Thyroid gland (tissue), 4 donors: Measurements from ENCODE around the gene MAPRE3. TPM values are rescaled to one million over a fixed set of nuclear protein-coding genes. Genes with fewer than 3 reads are reported as not detected.

Experiments
- DNase-seq, 2 donors: peaks; one replicate each; pipeline ENCODE4 v3.0.0-alpha.2; 2019
- H3K27ac ChIP-seq, 3 donors: fragments of 200-600 bp; sonication (generic); 1 replicate in 2 of 3; 2 replicates in 1 of 3; pipeline ENCODE4 v1.5.1; 2016 to 2019; ENCODE audit warnings: mild to moderate bottlenecking in 1 of 3, moderate library complexity in 1 of 3
- H3K27me3 ChIP-seq: fragments of 200-600 bp; sonication (generic); one replicate; pipeline ENCODE4 v1.5.1; 2019
- H3K36me3 ChIP-seq, 2 donors: fragments of 200-600 bp; sonication (generic); one replicate each; pipeline ENCODE4 v1.5.1; 2016 to 2019
- H3K4me1 ChIP-seq, 2 donors: fragments of 200-600 bp; sonication (generic); one replicate each; pipeline ENCODE4 v1.5.1; 2017 to 2019
- H3K4me3 ChIP-seq, 3 donors: fragments of 200-600 bp; sonication (generic); replicated peaks in 1 of 3; 1 replicate in 2 of 3; 2 replicates in 1 of 3; pipeline ENCODE4 v1.5.1; 2016; ENCODE audit warnings: mild to moderate bottlenecking in 1 of 3
- H3K9me3 ChIP-seq: fragments of 200-600 bp; sonication (generic); one replicate; pipeline ENCODE4 v1.5.1; 2017
- POLR2A ChIP-seq, 2 donors: fragments of 450-650 bp; IDR thresholded peaks; one replicate each; pipeline ENCODE4 v1.6.1; 2017; ENCODE audit warnings: antibody characterized with exemption in 2 of 2, mild to moderate bottlenecking in 2 of 2, moderate library complexity in 1 of 2
- WGBS, 2 donors: methylation state at CpG; one replicate each; pipeline ENCODE4 v1.1.5; 2017; 5-methylcytosine and 5-hydroxymethylcytosine counted together
- intact Hi-C: fragments of 100-400 bp; cut with DNase I; formaldehyde crosslinking; loops from one replicate; pipeline ENCODE4 v1.15.1; 2023
- total RNA-seq, 4 donors: library from RNA; depleted of rRNA; stranded (reverse); fragments of >200 nt; gene quantifications; one replicate each; pipeline ENCODE4 v1.2.3, GENCODE V29; 2016
- TF ChIP-seq, protein P1 (sequence below), 6 experiments: fragments of 200-600 bp in 3 of 6; fragments of 450-650 bp in 3 of 6; sonication (generic) in 3 of 6; IDR thresholded peaks; one replicate each; pipeline ENCODE4 v1.5.1; 2016 to 2019; ENCODE audit warnings: antibody characterized with exemption in 6 of 6, mild to moderate bottlenecking in 2 of 6, inconsistent platforms in 1 of 6, moderate library complexity in 1 of 6

Gene MAPRE3
- total RNA-seq, 4 donors from 2014 or later: 12.9 to 21.2 (median 17.0) TPM

GRCh38 chr2:26934335-26934724, 36.1 kb upstream of the MAPRE3 start:
- Histone ChIP-seq H3K4me3 (no peak overlapping the region), H3K27ac (no peak overlapping the region), H3K36me3 (no peaks in the 10 kb centered on the region), H3K27me3 (no peaks in the 10 kb centered on the region), H3K4me1 (no peaks in the 10 kb centered on the region), H3K9me3 (no peaks in the 10 kb centered on the region)
- TF ChIP-seq, protein P1, sequence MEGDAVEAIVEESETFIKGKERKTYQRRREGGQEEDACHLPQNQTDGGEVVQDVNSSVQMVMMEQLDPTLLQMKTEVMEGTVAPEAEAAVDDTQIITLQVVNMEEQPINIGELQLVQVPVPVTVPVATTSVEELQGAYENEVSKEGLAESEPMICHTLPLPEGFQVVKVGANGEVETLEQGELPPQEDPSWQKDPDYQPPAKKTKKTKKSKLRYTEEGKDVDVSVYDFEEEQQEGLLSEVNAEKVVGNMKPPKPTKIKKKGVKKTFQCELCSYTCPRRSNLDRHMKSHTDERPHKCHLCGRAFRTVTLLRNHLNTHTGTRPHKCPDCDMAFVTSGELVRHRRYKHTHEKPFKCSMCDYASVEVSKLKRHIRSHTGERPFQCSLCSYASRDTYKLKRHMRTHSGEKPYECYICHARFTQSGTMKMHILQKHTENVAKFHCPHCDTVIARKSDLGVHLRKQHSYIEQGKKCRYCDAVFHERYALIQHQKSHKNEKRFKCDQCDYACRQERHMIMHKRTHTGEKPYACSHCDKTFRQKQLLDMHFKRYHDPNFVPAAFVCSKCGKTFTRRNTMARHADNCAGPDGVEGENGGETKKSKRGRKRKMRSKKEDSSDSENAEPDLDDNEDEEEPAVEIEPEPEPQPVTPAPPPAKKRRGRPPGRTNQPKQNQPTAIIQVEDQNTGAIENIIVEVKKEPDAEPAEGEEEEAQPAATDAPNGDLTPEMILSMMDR (IDR thresholded peaks at IDR 0.05): no peak
- no peak for TF ChIP-seq POLR2A (IDR thresholded peaks at IDR 0.05)
- DNase-seq: no peak
- WGBS, 2 donors: 92 to 98% methylated on average over 10 of the region's 10 CpGs
- intact Hi-C loops: no loop called here

DNA sequence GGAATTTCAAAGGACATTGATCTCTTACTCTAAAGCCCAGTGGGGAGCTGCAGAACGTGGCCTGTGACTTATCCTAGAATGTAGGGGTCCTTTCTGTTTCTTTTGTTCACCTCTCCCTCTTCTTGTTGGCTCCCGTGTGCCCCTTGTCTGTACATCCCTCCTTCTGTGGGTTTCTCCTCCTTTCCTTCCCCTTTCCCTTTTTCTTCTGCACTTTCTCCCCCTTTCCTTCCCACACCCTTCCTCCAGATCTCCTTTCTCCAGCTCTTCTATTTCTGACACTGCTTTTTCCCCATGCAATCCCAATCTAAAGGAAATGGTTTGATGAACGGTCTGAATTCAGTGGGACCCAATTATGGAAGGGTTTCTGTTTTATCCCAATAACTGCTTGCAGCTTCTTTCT, 35.5 kb upstream of the MAPRE3 start:
- Histone ChIP-seq H3K4me3 (no peak overlapping the region), H3K4me1 (no peaks in the 10 kb centered on the region), H3K27ac (no peak overlapping the region), H3K27me3 (no peaks in the 10 kb centered on the region), H3K9me3 (no peaks in the 10 kb centered on the region), H3K36me3 (no peaks in the 10 kb centered on the region)
- intact Hi-C loops: no loop called here
- DNase-seq: no peak
- TF ChIP-seq POLR2A (IDR thresholded peaks at IDR 0.05): no peak
- TF ChIP-seq, protein P1 (IDR thresholded peaks at IDR 0.05): no peak
- WGBS, 2 donors: 63 to 72% methylated on average over 3 of the region's 3 CpGs

DNA sequence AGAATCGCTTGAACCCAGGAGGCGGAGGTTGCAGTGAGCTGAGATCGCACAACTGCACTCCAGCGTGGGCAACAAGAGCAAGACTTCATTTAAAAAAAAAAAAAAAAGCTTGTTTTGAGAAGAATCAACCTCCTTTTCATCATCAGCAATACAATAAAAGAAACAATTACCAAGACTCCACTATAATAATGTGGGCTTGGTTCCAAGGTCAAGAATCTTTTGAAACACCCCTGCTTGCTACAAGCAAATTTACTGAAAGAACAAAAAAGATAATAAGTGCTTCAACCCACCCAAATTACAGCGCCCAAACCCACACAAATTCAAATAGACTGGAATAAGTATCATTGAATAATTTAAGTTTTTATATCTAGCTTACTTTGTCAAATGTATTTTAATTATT, 33.6 kb upstream of the MAPRE3 start:
- H3K27ac ChIP-seq: no peak overlapping the region
- no peak for DNase-seq
- no peaks in the 10 kb centered on the region for H3K36me3 ChIP-seq
- 75 to 76% methylated on average over 5 of the region's 5 CpGs for WGBS, 2 donors
- TF ChIP-seq, protein P1 (IDR thresholded peaks at IDR 0.05): no peak
- TF ChIP-seq POLR2A (IDR thresholded peaks at IDR 0.05): no peak
- intact Hi-C loops: no loop called here
- no peaks in the 10 kb centered on the region for H3K27me3 ChIP-seq
- H3K4me1 ChIP-seq: no peaks in the 10 kb centered on the region
- H3K4me3 ChIP-seq: no peak overlapping the region
- H3K9me3 ChIP-seq: no peaks in the 10 kb centered on the region

DNA sequence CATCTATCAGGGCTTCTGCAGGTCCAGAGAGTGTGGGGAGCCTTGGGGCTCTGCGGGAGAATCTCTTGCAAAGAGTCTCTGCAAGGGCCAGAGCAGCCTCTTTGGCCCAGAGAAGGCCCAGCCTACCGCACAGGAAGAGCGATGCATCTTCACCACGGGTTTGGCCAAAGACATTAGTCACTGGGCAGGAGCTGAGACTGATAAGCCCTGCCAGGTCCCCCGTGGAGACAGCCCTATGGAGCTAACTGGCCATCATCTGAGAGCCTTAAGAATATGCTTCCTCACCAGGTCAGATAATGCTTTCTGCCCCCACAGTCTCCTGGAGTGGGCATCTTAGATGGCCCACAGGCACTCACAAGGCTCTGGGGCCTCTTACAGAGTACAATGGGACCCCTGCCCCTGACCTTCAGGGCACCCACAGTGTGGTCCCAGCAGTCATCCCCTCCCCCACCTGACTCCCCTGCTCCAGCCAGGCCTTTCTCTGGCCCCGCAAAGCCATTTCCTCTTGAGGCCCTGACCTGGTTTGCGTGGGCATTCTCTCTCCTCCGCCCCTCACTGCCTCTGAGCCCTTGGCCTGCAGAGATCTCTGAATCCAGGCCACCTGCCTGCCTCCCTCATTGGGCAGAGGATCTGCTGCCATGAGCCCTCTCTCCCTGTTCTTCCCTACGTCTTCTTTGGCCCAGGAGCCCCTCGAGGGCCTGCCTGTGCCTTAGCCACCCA, 31.9 kb upstream of the MAPRE3 start:
- Histone ChIP-seq H3K9me3 (no peaks in the 10 kb centered on the region), H3K27me3 (no peaks in the 10 kb centered on the region), H3K4me3 (no peak overlapping the region), H3K36me3 (no peaks in the 10 kb centered on the region), H3K4me1 (peaks cover 4 to 11% of the 10 kb centered on the region in 2 donors), H3K27ac (no peak overlapping the region)
- 76 to 89% methylated on average over 7 to 10 of the region's 10 CpGs for WGBS, 2 donors
- intact Hi-C loops: no loop called here
- no peak for TF ChIP-seq POLR2A (IDR thresholded peaks at IDR 0.05)
- TF ChIP-seq, protein P1 (IDR thresholded peaks at IDR 0.05): no peak
- no peak for DNase-seq

GRCh38 chr2:26940001-26940400, 30.4 kb upstream of the MAPRE3 start:
- intact Hi-C loops: loop anchor here (5.0 kb wide), 1 partner anchor 93 kb away; the partner anchor contains the start of gene DPYSL5
- no peak for DNase-seq
- no peaks in the 10 kb centered on the region for H3K27me3 ChIP-seq
- H3K36me3 ChIP-seq: no peaks in the 10 kb centered on the region
- H3K4me3 ChIP-seq: no peak overlapping the region
- H3K4me1 ChIP-seq: peaks cover 4 to 12% of the 10 kb centered on the region in 2 donors
- TF ChIP-seq, protein P1 (IDR thresholded peaks at IDR 0.05): no peak
- no peak for TF ChIP-seq POLR2A (IDR thresholded peaks at IDR 0.05)
- H3K27ac ChIP-seq: no peak overlapping the region
- 86 to 90% methylated on average over 9 of the region's 9 CpGs for WGBS, 2 donors
- H3K9me3 ChIP-seq: no peaks in the 10 kb centered on the region
